ENCODE results near the gene CD44. TPM values are rescaled to one million over a fixed set of nuclear protein-coding genes. Genes with fewer than 3 reads are reported as not detected.

The CD44 gene
- total RNA-seq, 1 experiment from 2014 or later = 200 TPM

- peak; percentile 59 for DNase-seq (ENCODE audit: low read depth)
Measured at GRCh38 chr11:35177370-35177769, 38.4 kb downstream of the CD44 start.

- no peak for DNase-seq (ENCODE audit: low read depth)
Measured at GRCh38 chr11:35178067-35178805, 39.3 kb downstream of the CD44 start.

GRCh38 chr11:35178873-35179272 is 39.9 kb downstream of the CD44 start:
- DNase-seq (ENCODE audit: low read depth) = peak; percentile 53

- DNase-seq (ENCODE audit: low read depth) = no peak
Measured at GRCh38 chr11:35179466-35180135, 40.6 kb downstream of the CD44 start.

GRCh38 chr11:35180317-35181233 is 41.6 kb downstream of the CD44 start:
- peak; percentile 77 for DNase-seq (ENCODE audit: low read depth)

- no peak for DNase-seq (ENCODE audit: low read depth)
Measured at GRCh38 chr11:35182317-35182939, 43.5 kb downstream of the CD44 start.

- no peak for DNase-seq (ENCODE audit: low read depth)
Measured at GRCh38 chr11:35183326-35183925, 44.5 kb downstream of the CD44 start.

- no peak for DNase-seq (ENCODE audit: low read depth)
Measured at GRCh38 chr11:35185696-35186095, 46.7 kb downstream of the CD44 start.

- no peak for DNase-seq (ENCODE audit: low read depth)
Measured at GRCh38 chr11:35187996-35188395, 49.0 kb downstream of the CD44 start.

- no peak for DNase-seq (ENCODE audit: low read depth)
Measured at GRCh38 chr11:35190804-35191348, 51.9 kb downstream of the CD44 start.

GRCh38 chr11:35192347-35192746 is 53.4 kb downstream of the CD44 start:
- no peak for DNase-seq (ENCODE audit: low read depth)

GRCh38 chr11:35193767-35194166 is 54.8 kb downstream of the CD44 start:
- no peak for DNase-seq (ENCODE audit: low read depth)

GRCh38 chr11:35197292-35197691 is 58.3 kb downstream of the CD44 start:
- DNase-seq (ENCODE audit: low read depth) = no peak

- DNase-seq (ENCODE audit: low read depth) = no peak
Measured at GRCh38 chr11:35200811-35201341, 61.9 kb downstream of the CD44 start.

- DNase-seq (ENCODE audit: low read depth) = no peak
Measured at GRCh38 chr11:35204614-35205013, 65.6 kb downstream of the CD44 start.

- no peak for DNase-seq (ENCODE audit: low read depth)
Measured at GRCh38 chr11:35206616-35207015, 67.6 kb downstream of the CD44 start.

- no peak for DNase-seq (ENCODE audit: low read depth)
Measured at GRCh38 chr11:35207471-35208403, 68.8 kb downstream of the CD44 start.

GRCh38 chr11:35208795-35209194 is 69.8 kb downstream of the CD44 start:
- DNase-seq (ENCODE audit: low read depth) = no peak

GRCh38 chr11:35210876-35211546 is 72.0 kb downstream of the CD44 start:
- no peak for DNase-seq (ENCODE audit: low read depth)

Data from Daoy (cell line).